Endothelial cell of umbilical vein (primary cell): ENCODE results near the gene ANXA6. TPM values are rescaled to one million over a fixed set of nuclear protein-coding genes. Genes with fewer than 3 reads are reported as not detected.

Source experiments
- BruUV-seq: library from RNA; stranded (reverse); fragments of 400-500 nt; replicated peaks from 2 replicates; lab custom pipeline; 2021; lab: Mats Ljungman, UMichigan
- CTCF ChIA-PET: fragments of 300-600, 350-600 bp; sonication (Branson Sonifier 250); formaldehyde crosslinking; loops from one replicate; lab custom pipeline; 2021; ENCODE audit warnings: antibody characterized with exemption, inconsistent platforms; lab: Charles Lee
- POLR2A ChIA-PET: fragments of 300-600, 350-600 bp; sonication (Branson Sonifier 250); formaldehyde crosslinking; loops from one replicate; lab custom pipeline; 2021; ENCODE audit warnings: antibody characterized with exemption, inconsistent platforms; lab: Charles Lee
- DNase-seq: peaks from one replicate; pipeline ENCODE4 v3.0.0-alpha.2; 2011; ENCODE audit warnings: low read depth, low spot score
- FAIRE-seq: peaks from 2 replicates; lab custom pipeline; 2011; peaks lifted over from hg19 to GRCh38; lab: Jason Lieb, UNC
- H2AFZ ChIP-seq: 2 replicates; pipeline ENCODE4 v1.6.0; 2012; ENCODE audit warnings: low read depth, low read length, control low read depth, inconsistent platforms
- H3K27ac ChIP-seq: 2 replicates; pipeline ENCODE4 v1.5.1; 2011; ENCODE audit warnings: low read depth, mild to moderate bottlenecking, control low read depth, low read length, moderate library complexity; ENCODE audit not compliant: insufficient read depth
- H3K27me3 ChIP-seq, 2 experiments: 2 replicates each; pipeline versions ENCODE4 v1.6.0 to v1.6.1; 2011; ENCODE audit warnings: low read length in 2 of 2, mixed read lengths in 1 of 2; ENCODE audit not compliant: control insufficient read depth in 2 of 2, insufficient read depth in 2 of 2
- H3K36me3 ChIP-seq, 2 experiments: 2 replicates in 1 of 2; 3 replicates in 1 of 2; pipeline ENCODE4 v1.5.1; 2011; ENCODE audit warnings: low read length in 2 of 2, mild to moderate bottlenecking in 1 of 2, moderate library complexity in 1 of 2; ENCODE audit not compliant: control insufficient read depth in 2 of 2, insufficient read depth in 2 of 2; ENCODE audit errors: extremely low read depth in 1 of 2
- H3K4me1 ChIP-seq: 3 replicates; pipeline ENCODE4 v1.5.1; 2011; ENCODE audit warnings: mild to moderate bottlenecking, low read length; ENCODE audit not compliant: control insufficient read depth, insufficient read depth; ENCODE audit errors: extremely low read depth
- H3K4me2 ChIP-seq: 2 replicates; pipeline ENCODE4 v1.6.1; 2011; ENCODE audit warnings: low read length, control low read depth, mixed read lengths; ENCODE audit not compliant: insufficient read depth
- H3K4me3 ChIP-seq, 3 experiments: fragments of 200-600 bp in 1 of 3; sonication (generic), shearing (Covaris generic) in 1 of 3; replicated peaks in 1 of 3; 2 replicates each; pipeline ENCODE4 v1.5.1; 2011 to 2016; ENCODE audit warnings: control low read depth in 3 of 3, low read length in 3 of 3, mild to moderate bottlenecking in 2 of 3, inconsistent platforms in 1 of 3, low read depth in 1 of 3, moderate library complexity in 1 of 3; ENCODE audit not compliant: insufficient read depth in 1 of 3
- H3K79me2 ChIP-seq: 2 replicates; pipeline ENCODE4 v1.6.0; 2012; ENCODE audit warnings: low read length, inconsistent platforms; ENCODE audit not compliant: control insufficient read depth, insufficient read depth
- H3K9ac ChIP-seq: replicated peaks from 2 replicates; pipeline ENCODE3; 2011; ENCODE audit warnings: low read length, control low read depth; ENCODE audit not compliant: insufficient read depth; ENCODE audit errors: extremely low read depth
- H3K9me1 ChIP-seq: replicated peaks from 3 replicates; pipeline ENCODE4 v1.6.0; 2011; ENCODE audit warnings: mild to moderate bottlenecking, low read length; ENCODE audit not compliant: control insufficient read depth, insufficient read depth; ENCODE audit errors: extremely low read depth
- H3K9me3 ChIP-seq: replicated peaks from 2 replicates; pipeline ENCODE4 v1.5.1; 2012; ENCODE audit warnings: low read length, inconsistent platforms; ENCODE audit not compliant: control insufficient read depth, insufficient read depth
- H4K20me1 ChIP-seq: replicated peaks from 2 replicates; pipeline ENCODE3; 2011; ENCODE audit warnings: mild to moderate bottlenecking, low read length; ENCODE audit not compliant: control insufficient read depth, insufficient read depth; ENCODE audit errors: extremely low read depth
- CTCF ChIP-seq, 2 donors: IDR thresholded peaks; 1 replicate in 1 of 2; 2 replicates in 1 of 2; pipeline ENCODE4 v1.5.1; 2011; ENCODE audit warnings: low read length in 2 of 2, mild to moderate bottlenecking in 2 of 2, moderate library complexity in 2 of 2, control low read depth in 1 of 2, inconsistent platforms in 1 of 2, low read depth in 1 of 2; ENCODE audit not compliant: insufficient read depth in 1 of 2; ENCODE audit errors: extremely low read depth in 1 of 2
- EZH2 ChIP-seq: IDR thresholded peaks from 2 replicates; pipeline ENCODE4 v1.6.1; 2012; ENCODE audit warnings: borderline replicate concordance, low read depth, mild to moderate bottlenecking, moderate library complexity, low read length, inconsistent platforms; ENCODE audit not compliant: severe bottlenecking
- FOS ChIP-seq: IDR thresholded peaks from 2 replicates; pipeline ENCODE4 v1.6.1; 2011; ENCODE audit warnings: mild to moderate bottlenecking, low read length, moderate library complexity, borderline replicate concordance; ENCODE audit not compliant: insufficient read depth
- GATA2 ChIP-seq: IDR thresholded peaks from 2 replicates; pipeline ENCODE4 v1.7.0; 2011; ENCODE audit warnings: low read depth, mild to moderate bottlenecking, moderate library complexity, mixed read lengths, low read length; ENCODE audit not compliant: insufficient read length, insufficient read depth
- JUN ChIP-seq: IDR thresholded peaks from 2 replicates; pipeline ENCODE4 v1.6.1; 2011; ENCODE audit warnings: borderline replicate concordance, low read depth; ENCODE audit not compliant: insufficient read length, insufficient read depth
- MAX ChIP-seq: IDR thresholded peaks from 2 replicates; pipeline ENCODE4 v1.6.1; 2011; ENCODE audit not compliant: insufficient read depth, insufficient read length
- MYC ChIP-seq: IDR thresholded peaks from one replicate; pipeline ENCODE4 v1.6.1; 2011; ENCODE audit warnings: mild to moderate bottlenecking, low read depth, low read length
- POLR2A ChIP-seq: IDR thresholded peaks from 2 replicates; pipeline ENCODE4 v1.6.1; 2012; ENCODE audit warnings: low read depth, mild to moderate bottlenecking, control low read depth, low read length
- POLR2AphosphoS5 ChIP-seq: IDR thresholded peaks from 2 replicates; pipeline ENCODE4 v1.6.1; 2012; ENCODE audit warnings: low read depth, mild to moderate bottlenecking, control low read depth, low read length, moderate library complexity; ENCODE audit not compliant: insufficient read depth
- dilution Hi-C: fragments of 300-500 bp; cut with MboI; formaldehyde crosslinking; loops from one replicate; pipeline ENCODE4 v1.15.0; 2019; ENCODE audit warnings: low sequenced_read_pairs; ENCODE audit not compliant: extremely low pct_ligation_motif_present
- intact Hi-C: fragments of 100-400 bp; cut with micrococcal nuclease; formaldehyde crosslinking; loops from one replicate; pipeline ENCODE4 v1.10.0; 2022
- polyA plus RNA-seq, 4 experiments: library from polyadenylated mRNA; depleted of rRNA in 3 of 4; stranded (reverse) in 3 of 4; unstranded in 1 of 4; fragments of >200 nt; gene quantifications; 2 replicates each; pipeline versions ENCODE4 v1.2.1 to v1.2.3, GENCODE V29; 2011 to 2012; ENCODE audit warnings: missing spikeins in 1 of 4
- total RNA-seq: library from RNA; stranded (reverse); gene quantifications from 2 replicates; pipeline ENCODE4 v1.2.3, GENCODE V29; 2021

ANXA6 gene
- total and polyA plus RNA-seq, 2 donors (not counting 3 experiments of a cell fraction or from before 2014, with no cell fraction given), result 195 to 266 TPM

GRCh38 chr5:151186052-151186451 lies 28.5 kb upstream of the ANXA6 start:
- no peak for TF ChIP-seq GATA2
- TF ChIP-seq POLR2A, result no peak
- TF ChIP-seq MAX, result no peak
- no peak for TF ChIP-seq FOS
- no peak for TF ChIP-seq MYC
- TF ChIP-seq EZH2, result no peak
- no peak for TF ChIP-seq CTCF (IDR thresholded peaks at IDR 0.05; ENCODE audit: extremely low read depth in 1 of 2, insufficient read depth in 1 of 2, low read depth in 1 of 2, low read length in 2 of 2)
- no peak for TF ChIP-seq JUN
- no peak for TF ChIP-seq POLR2AphosphoS5
- no peak overlapping the region for H3K4me3 ChIP-seq
- no peak overlapping the region for H3K4me2 ChIP-seq
- no peak for DNase-seq
- no TSS peak for BruUV-seq
- H3K4me1 ChIP-seq, result no peaks in the 10 kb centered on the region
- H3K27ac ChIP-seq, result no peak overlapping the region
- H3K79me2 ChIP-seq, result no peaks in the 10 kb centered on the region
- FAIRE-seq, result no peak
- H3K9ac ChIP-seq, result no peak overlapping the region
- no peak overlapping the region for H2AFZ ChIP-seq
- H4K20me1 ChIP-seq, result no peaks in the 10 kb centered on the region
- H3K27me3 ChIP-seq, result no peaks in the 10 kb centered on the region
- no peaks in the 10 kb centered on the region for H3K9me1 ChIP-seq
- intact Hi-C loops, result no loop called here
- dilution Hi-C loops, result no loop called here
- H3K9me3 ChIP-seq, result no peaks in the 10 kb centered on the region
- ChIA-PET CTCF (no interaction called here), POLR2A (interaction anchor here (0.9 kb wide), 1 partner anchor 34 kb away, joined by 3 read pairs; no protein-coding TSS in a partner anchor)
- no peaks in the 10 kb centered on the region for H3K36me3 ChIP-seq
